ENCODE measurements around the gene DNAH10.

The DNAH10 gene

GRCh38 chr12:123972457-123973401 is 210.6 kb downstream of the DNAH10 start, which contains the start of the genes CCDC92 and ZNF664:
CCDC92 (minus strand) TSS chr12:123972831; CDS start chr12:123944305, 28,526 bp downstream.
ZNF664 (plus strand) TSS chr12:123973215; CDS start chr12:124012145, 38,930 bp downstream.
- peak; percentile 79 to 82 for DNase-seq

GRCh38 chr12:123973552-123974341 is 211.6 kb downstream of the DNAH10 start:
- no peak for DNase-seq

- DNase-seq: no peak
These were observed 214.2 kb downstream of the DNAH10 start for GRCh38 chr12:123976227-123976826.

- DNase-seq: no peak
These were observed 217.5 kb downstream of the DNAH10 start for GRCh38 chr12:123979566-123979965.

- DNase-seq: no peak
These were observed 220.2 kb downstream of the DNAH10 start for GRCh38 chr12:123982269-123982668.

- peak; percentile 62 to 72 for DNase-seq
These were observed 221.9 kb downstream of the DNAH10 start for GRCh38 chr12:123983822-123984485.

- DNase-seq: no peak
These were observed 222.8 kb downstream of the DNAH10 start for GRCh38 chr12:123984903-123985302.

Data from inflammatory macrophage (primary cell).